ENCODE data around the gene FAM3A.

Gene FAM3A

DNA sequence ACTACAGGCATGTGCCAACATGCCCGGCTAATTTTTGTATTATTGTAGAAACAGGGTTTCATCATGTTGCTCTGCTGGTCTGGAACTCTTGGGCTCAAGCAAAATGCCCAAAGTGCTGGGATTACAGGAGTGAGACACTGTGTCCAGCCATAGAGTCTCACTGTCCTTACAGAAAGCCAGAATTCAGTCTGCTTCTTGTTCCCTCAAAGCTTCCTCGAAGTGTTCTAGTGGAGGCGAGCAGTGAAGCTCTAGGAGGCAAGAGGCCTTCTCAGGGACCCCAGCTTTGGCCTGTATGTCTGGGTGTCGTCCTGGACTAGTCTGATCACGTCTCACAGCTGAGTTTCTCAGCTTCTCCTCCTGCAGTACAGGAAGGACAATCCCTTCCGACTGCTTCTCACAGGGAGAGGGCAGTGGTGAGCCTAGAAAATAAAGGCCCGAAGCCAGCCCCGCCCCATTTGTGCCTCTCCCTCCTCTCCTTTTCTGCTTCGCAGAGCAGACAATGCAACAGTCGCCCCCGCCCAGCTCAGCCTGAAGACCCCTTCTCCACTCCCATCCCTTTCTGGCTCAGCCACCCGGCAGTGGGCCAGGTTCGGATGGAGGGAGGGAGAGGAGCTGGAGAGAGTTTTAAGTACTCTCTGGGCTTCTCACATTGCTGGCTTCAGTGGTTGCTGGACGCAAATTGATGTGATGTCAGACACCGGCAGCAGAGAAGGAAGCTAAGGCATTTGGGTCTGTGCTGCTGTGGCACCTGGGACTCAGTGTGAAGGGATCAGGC is 11.1 kb upstream of the FAM3A start:
- TF ChIP-seq EZH2 (IDR thresholded peaks at IDR 0.05; ENCODE audit: borderline replicate concordance, low read depth, low read length, severe bottlenecking) (no peak), CTCF (IDR thresholded peaks at IDR 0.05; ENCODE audit: borderline replicate concordance, extremely low read depth, low read length, poor library complexity, severe bottlenecking) (peak; percentile 36)
- Histone ChIP-seq H3K79me2 (ENCODE audit: insufficient read depth, low read length) (no peaks in the 10 kb centered on the region), H3K36me3 (ENCODE audit: insufficient read depth, low read length) (peaks cover 1% of the 10 kb centered on the region; the same call in 1 of the 2 replicates), H3K4me2 (ENCODE audit: insufficient read depth, low read length) (no peak overlapping the region), H3K27me3 (ENCODE audit: insufficient read depth, low read length, poor library complexity) (no peaks in the 10 kb centered on the region), H3K4me1 (ENCODE audit: insufficient read depth, low read length) (no peaks in the 10 kb centered on the region), H3K4me3 (ENCODE audit: low read depth in 1 of 2, low read length in 2 of 2) (no peak overlapping the region), H3K27ac (ENCODE audit: low read length) (no peak overlapping the region), H2AFZ (ENCODE audit: low read depth, low read length) (no peak overlapping the region), H3K9ac (ENCODE audit: low read depth, low read length) (no peak overlapping the region), H4K20me1 (ENCODE audit: insufficient read depth, low read length) (no peaks in the 10 kb centered on the region), H3K9me3 (ENCODE audit: insufficient read depth, low read length, severe bottlenecking) (no peaks in the 10 kb centered on the region)
- DNase-seq = peak; percentile 52
- ATAC-seq (ENCODE audit: insufficient read depth, low read depth) = peak; percentile 71

DNA sequence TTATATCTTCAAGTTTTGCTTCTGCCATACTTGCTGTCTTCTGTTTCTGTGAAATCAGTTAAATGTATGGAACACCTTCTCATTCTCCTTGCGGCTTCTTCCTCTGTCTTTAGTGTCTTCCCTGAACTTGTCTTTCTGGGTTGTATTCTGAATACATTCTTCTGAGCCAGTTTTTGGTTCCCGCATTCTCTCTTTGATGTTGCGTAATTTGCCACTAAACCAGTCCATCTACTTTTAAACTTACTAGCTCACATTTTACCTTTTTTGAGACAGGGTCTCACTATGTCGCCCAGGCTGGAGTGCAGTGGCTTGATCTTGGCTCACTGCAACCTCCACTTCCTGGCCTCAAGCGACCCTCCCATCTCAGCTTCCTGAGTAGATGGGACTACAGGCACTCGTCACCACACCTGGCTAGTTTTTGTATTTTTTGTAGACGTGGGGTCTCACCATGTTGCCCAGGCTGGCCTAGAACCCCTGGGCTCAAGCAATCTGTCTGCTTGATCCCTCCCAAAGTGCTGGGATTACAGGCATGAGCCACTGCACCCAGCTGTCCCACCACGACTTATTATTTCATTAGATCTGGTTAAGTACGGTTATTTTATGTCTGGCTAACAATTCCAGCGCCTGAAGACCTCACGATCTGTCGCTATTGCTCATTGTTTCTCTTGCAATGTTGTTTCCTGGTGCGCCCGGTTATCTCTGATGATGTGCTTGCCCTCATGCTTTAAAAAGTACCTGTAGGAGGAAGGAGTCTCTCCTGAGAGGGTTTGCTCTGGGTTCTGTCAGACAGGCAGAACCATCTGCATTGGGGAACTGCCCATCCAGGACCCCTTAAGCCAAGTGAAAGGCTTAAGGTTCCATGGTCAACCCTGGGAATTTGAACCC is 9.8 kb upstream of the FAM3A start:
- Histone ChIP-seq H3K9ac (ENCODE audit: low read depth, low read length) (no peak overlapping the region), H3K27ac (ENCODE audit: low read length) (no peak overlapping the region), H3K27me3 (ENCODE audit: insufficient read depth, low read length, poor library complexity) (no peaks in the 10 kb centered on the region), H2AFZ (ENCODE audit: low read depth, low read length) (no peak overlapping the region), H3K4me2 (ENCODE audit: insufficient read depth, low read length) (no peak overlapping the region), H3K79me2 (ENCODE audit: insufficient read depth, low read length) (no peaks in the 10 kb centered on the region), H4K20me1 (ENCODE audit: insufficient read depth, low read length) (no peaks in the 10 kb centered on the region), H3K4me3 (ENCODE audit: low read depth in 1 of 2, low read length in 2 of 2) (no peak overlapping the region), H3K9me3 (ENCODE audit: insufficient read depth, low read length, severe bottlenecking) (no peaks in the 10 kb centered on the region), H3K36me3 (ENCODE audit: insufficient read depth, low read length) (no peaks in the 10 kb centered on the region), H3K4me1 (ENCODE audit: insufficient read depth, low read length) (no peaks in the 10 kb centered on the region)
- TF ChIP-seq CTCF (IDR thresholded peaks at IDR 0.05; ENCODE audit: borderline replicate concordance, extremely low read depth, low read length, poor library complexity, severe bottlenecking) = no peak
- no peak for TF ChIP-seq EZH2 (IDR thresholded peaks at IDR 0.05; ENCODE audit: borderline replicate concordance, low read depth, low read length, severe bottlenecking)
- ATAC-seq (ENCODE audit: insufficient read depth, low read depth) (no peak), DNase-seq (no peak)

DNA sequence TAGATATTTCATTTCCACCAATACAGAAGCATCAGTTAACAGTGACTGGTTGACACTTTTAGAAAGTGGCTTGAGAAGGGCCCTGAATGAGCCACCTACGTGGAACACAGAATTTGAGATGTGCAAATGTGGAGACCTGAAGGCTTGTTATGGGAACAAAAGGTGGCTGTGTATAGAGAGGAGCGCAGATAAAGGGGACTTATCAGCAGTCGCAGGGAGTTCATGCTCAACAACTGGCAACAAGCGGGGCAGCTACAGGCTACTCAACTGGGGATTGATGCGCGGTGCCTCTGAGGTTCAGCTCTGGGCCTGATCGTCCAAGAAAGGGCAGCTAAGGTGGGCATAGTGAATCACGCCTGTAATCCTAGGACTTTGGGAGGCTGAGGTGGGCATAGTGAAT is 3.4 kb upstream of the FAM3A start:
- Histone ChIP-seq H2AFZ (ENCODE audit: low read depth, low read length) (no peak overlapping the region), H3K27me3 (ENCODE audit: insufficient read depth, low read length, poor library complexity) (no peaks in the 10 kb centered on the region), H3K4me1 (ENCODE audit: insufficient read depth, low read length) (peaks cover 19% of the 10 kb centered on the region), H3K9ac (ENCODE audit: low read depth, low read length) (no peak overlapping the region), H3K4me2 (ENCODE audit: insufficient read depth, low read length) (no peak overlapping the region), H3K4me3 (ENCODE audit: low read depth in 1 of 2, low read length in 2 of 2) (no peak overlapping the region), H3K36me3 (ENCODE audit: insufficient read depth, low read length) (no peaks in the 10 kb centered on the region), H3K27ac (ENCODE audit: low read length) (no peak overlapping the region), H3K9me3 (ENCODE audit: insufficient read depth, low read length, severe bottlenecking) (no peaks in the 10 kb centered on the region), H4K20me1 (ENCODE audit: insufficient read depth, low read length) (no peaks in the 10 kb centered on the region), H3K79me2 (ENCODE audit: insufficient read depth, low read length) (peaks cover 11% of the 10 kb centered on the region)
- ATAC-seq (ENCODE audit: insufficient read depth, low read depth) (no peak), DNase-seq (no peak)
- TF ChIP-seq CTCF (IDR thresholded peaks at IDR 0.05; ENCODE audit: borderline replicate concordance, extremely low read depth, low read length, poor library complexity, severe bottlenecking) (no peak), EZH2 (IDR thresholded peaks at IDR 0.05; ENCODE audit: borderline replicate concordance, low read depth, low read length, severe bottlenecking) (no peak)

All from DND-41 (cell line).